Measurements from ENCODE around the gene GSTT4. TPM values are rescaled to one million over a fixed set of nuclear protein-coding genes. Genes with fewer than 3 reads are reported as not detected.

GSTT4 gene
- total RNA-seq, 1 experiment from 2014 or later: not detected

- H3K23ac ChIP-seq (ENCODE audit: insufficient read length, low read depth, low read length): no peak overlapping the region
- no peak overlapping the region for H3K27ac ChIP-seq (ENCODE audit: insufficient read length, low read depth, low read length)
- Mint-ChIP-seq H3K27me3 (ENCODE audit: low read depth) (peaks cover 6% of the 10 kb centered on the region), H3K4me1 (peaks cover 10 to 13% of the 10 kb centered on the region in 2 experiments), H3K4me3 (no peak overlapping the region), H3K9me3 (peaks cover 0 to 4% of the 10 kb centered on the region in 2 experiments; a peak in 2 of 5 replicates), H3K36me3 (ENCODE audit: insufficient read depth in 1 of 3, low read depth in 3 of 3) (no peaks in the 10 kb centered on the region; a peak in 3 of 7 replicates), H3K27ac (no peak overlapping the region; a peak in 1 of 7 replicates)
- H2AK5ac ChIP-seq (ENCODE audit: insufficient read length, low read length): no peak overlapping the region
- H4K8ac ChIP-seq (replicated peaks; ENCODE audit: insufficient read length, low read depth, low read length): no peak overlapping the region
- no peak overlapping the region for H3K56ac ChIP-seq (ENCODE audit: insufficient read length, low read depth, low read length)
- H2BK5ac ChIP-seq (ENCODE audit: insufficient read length, low read length): no peak overlapping the region
- H2BK120ac ChIP-seq (ENCODE audit: low read depth, low read length, poor library complexity, severe bottlenecking): no peak overlapping the region
- no peak overlapping the region for H2BK12ac ChIP-seq (ENCODE audit: insufficient read length, low read depth, low read length)
- no peak overlapping the region for H3K14ac ChIP-seq (ENCODE audit: insufficient read depth, low read length)
- no peaks in the 10 kb centered on the region; the same call in 1 of the 2 replicates for H3K4me1 ChIP-seq (ENCODE audit: insufficient read depth, low read length)
- H3T11ph ChIP-seq (ENCODE audit: low read length): no peak overlapping the region
- peaks cover 5% of the 10 kb centered on the region for H3K23me2 ChIP-seq (ENCODE audit: insufficient read length, low read depth, low read length, poor library complexity, severe bottlenecking)
- no peak overlapping the region for H4K91ac ChIP-seq (ENCODE audit: insufficient read length, low read depth, low read length)
- H3K27me3 ChIP-seq (ENCODE audit: insufficient read depth, low read length): no peaks in the 10 kb centered on the region; the same call in 1 of the 2 replicates
- no peak for DNase-seq
- H3K18ac ChIP-seq (ENCODE audit: insufficient read length, low read depth, low read length): no peak overlapping the region
- H3K4me2 ChIP-seq (ENCODE audit: insufficient read depth, insufficient read length, low read length): no peak overlapping the region
- no peak overlapping the region for H4K5ac ChIP-seq (ENCODE audit: insufficient read length, low read depth, low read length)
- H3K9me3 ChIP-seq (ENCODE audit: control insufficient read depth, low read depth, low read length): no peaks in the 10 kb centered on the region
- H2AFZ ChIP-seq (ENCODE audit: low read length): no peak overlapping the region
- H2BK20ac ChIP-seq (ENCODE audit: low read depth, low read length, poor library complexity, severe bottlenecking): no peak overlapping the region
- no CpG with 5 or more reads among the region's 7 CpGs for WGBS (ENCODE audit: extremely low coverage, insufficient read length, low lambda C conversion rate)
- H2BK15ac ChIP-seq (ENCODE audit: low read depth, low read length): no peak overlapping the region
- H4K20me1 ChIP-seq (ENCODE audit: control insufficient read depth, insufficient read depth, insufficient read length): no peaks in the 10 kb centered on the region
- H3K79me1 ChIP-seq (ENCODE audit: insufficient read depth, low read depth, low read length, poor library complexity, severe bottlenecking): no peaks in the 10 kb centered on the region
- H3K79me2 ChIP-seq (ENCODE audit: insufficient read depth, low read length): peaks cover 5% of the 10 kb centered on the region; the same call in 1 of the 2 replicates
- TF ChIP-seq, protein P1, sequence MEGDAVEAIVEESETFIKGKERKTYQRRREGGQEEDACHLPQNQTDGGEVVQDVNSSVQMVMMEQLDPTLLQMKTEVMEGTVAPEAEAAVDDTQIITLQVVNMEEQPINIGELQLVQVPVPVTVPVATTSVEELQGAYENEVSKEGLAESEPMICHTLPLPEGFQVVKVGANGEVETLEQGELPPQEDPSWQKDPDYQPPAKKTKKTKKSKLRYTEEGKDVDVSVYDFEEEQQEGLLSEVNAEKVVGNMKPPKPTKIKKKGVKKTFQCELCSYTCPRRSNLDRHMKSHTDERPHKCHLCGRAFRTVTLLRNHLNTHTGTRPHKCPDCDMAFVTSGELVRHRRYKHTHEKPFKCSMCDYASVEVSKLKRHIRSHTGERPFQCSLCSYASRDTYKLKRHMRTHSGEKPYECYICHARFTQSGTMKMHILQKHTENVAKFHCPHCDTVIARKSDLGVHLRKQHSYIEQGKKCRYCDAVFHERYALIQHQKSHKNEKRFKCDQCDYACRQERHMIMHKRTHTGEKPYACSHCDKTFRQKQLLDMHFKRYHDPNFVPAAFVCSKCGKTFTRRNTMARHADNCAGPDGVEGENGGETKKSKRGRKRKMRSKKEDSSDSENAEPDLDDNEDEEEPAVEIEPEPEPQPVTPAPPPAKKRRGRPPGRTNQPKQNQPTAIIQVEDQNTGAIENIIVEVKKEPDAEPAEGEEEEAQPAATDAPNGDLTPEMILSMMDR (conservative IDR thresholded peaks at IDR 0.05): no peak
- no peak overlapping the region for H3K9ac ChIP-seq (ENCODE audit: extremely low read depth, insufficient read length, low read length)
- no peak overlapping the region for H3K4ac ChIP-seq (ENCODE audit: low read depth, low read length)
Observed at GRCh38 chr22:24009227-24010017, 4.2 kb upstream of the GSTT4 start.
